NCI-H1694 (cell line): Measurements from ENCODE around the gene NPIPA8.
"Not testable (repeated sequence)": the region's sequence is repeated elsewhere in the genome, so short reads cannot be mapped to it uniquely, and the experiment has no call there.

ENCODE experiments used
- DNase-seq: peaks from one replicate; lab custom pipeline; 2025; lab: John Stamatoyannopoulos, UW

NPIPA8 gene

DNA sequence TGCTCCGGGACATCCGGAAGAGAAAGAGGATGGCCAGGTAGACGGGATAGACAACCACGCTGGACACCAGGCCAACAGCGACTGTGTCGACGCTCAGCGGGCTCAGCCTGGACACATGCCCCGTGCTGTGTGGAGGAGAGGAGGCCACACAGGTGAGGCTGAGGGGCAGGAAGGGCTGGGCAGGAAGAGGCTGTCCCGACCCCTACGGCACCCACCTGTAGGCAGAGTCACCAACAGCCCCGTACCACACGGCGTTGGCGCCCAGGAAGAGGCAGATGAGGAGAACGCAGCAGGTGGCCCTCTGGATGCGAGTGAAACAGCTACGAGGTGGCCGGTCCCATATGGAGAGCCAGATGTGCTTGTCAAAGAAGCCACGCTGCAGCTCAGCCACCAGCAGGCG is at the start of gene NPIPA8:
NPIPA8 (minus strand) TSS at position 101 of the 400 bp plus-strand sequence. CDS start 4,074 bp downstream, outside the sequence.
- not testable (repeated sequence) for DNase-seq

DNA sequence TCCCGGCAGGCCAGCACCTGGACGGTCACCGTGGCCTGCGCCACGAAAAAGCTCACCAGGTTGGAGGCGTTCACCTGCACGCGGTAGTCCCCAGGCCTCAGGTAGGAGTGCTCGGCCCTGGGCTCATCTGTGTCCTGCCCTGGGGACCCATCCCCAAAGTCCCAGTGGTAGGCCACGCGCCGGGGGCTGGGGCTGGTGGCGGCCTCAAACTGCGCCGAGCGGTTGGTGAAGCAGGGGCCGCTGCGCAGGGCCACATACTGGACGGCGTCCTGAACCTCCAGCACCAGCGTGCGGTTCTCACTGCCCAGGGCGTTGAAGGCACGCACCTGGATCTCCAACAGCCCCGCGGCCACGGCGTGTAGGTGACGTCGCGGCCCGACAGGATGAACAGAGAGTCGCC is 48.7 kb upstream of the NPIPA8 start:
- not testable (repeated sequence) for DNase-seq

DNA sequence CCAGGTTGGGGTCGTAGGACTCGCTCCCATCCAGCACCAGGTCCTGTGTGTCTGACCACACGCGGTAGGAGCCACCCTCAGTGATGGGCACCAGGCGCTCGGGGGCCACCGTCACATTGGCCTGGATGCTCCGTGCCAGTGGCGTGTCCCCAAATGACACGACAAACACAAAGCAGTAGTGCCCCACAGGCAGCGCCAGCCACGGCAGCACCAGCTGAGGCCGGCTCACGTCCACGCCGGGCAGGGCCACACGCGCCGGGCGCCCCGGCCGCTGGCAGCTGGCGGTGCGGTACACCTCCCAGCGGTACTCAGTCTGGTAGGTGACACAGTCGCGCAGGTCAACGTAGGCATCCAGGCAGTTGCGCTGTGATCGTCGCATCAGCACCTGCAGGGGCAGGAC is 48.3 kb upstream of the NPIPA8 start:
- DNase-seq = not testable (repeated sequence)

DNA sequence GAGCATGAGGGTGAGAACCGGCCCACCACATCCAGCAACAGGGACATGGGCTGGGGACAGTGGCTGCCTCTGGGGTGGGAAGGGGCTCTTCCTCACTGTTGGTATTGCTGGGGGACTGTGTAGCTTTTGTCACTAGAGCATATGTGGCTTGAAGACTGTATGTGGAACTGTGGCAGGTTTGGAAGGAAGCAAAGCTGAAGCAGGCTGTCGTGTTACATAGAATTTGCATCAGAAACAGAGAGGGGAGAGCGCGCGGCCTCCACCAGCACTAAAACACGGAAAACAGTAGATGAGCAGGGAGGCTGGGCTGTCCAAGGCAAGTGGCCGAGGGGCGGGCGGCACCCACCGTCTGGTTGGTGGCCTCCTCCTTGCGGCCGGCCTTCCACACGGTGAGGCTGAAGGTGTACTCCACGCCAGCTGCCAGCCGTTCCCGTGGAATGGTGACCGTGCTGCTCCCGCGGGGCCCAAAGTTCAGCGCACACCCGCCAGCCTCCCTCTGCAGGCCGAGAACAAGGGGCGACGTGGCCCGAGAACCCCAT is 47.6 kb upstream of the NPIPA8 start:
- not testable (repeated sequence) for DNase-seq

DNA sequence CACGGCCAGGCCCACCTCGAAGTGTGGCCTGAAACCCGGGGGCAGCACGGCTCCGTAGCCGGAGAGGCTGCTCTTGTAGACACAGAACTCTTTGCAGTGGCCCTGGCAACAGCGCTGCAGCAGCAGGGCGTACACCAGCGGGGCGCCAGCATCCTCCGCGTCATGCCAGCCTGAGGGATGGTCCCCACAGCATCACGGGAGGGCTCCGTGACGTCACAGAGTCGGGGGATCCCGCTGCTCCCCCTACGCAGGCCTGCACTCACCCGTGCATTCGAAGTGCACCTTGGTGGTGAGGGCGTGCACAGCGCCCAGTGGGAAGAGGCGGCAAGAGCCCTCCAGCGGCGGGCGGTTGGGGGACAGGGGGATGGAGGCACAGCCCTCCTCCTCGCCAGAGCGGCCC is 46.2 kb upstream of the NPIPA8 start:
- DNase-seq = not testable (repeated sequence)

DNA sequence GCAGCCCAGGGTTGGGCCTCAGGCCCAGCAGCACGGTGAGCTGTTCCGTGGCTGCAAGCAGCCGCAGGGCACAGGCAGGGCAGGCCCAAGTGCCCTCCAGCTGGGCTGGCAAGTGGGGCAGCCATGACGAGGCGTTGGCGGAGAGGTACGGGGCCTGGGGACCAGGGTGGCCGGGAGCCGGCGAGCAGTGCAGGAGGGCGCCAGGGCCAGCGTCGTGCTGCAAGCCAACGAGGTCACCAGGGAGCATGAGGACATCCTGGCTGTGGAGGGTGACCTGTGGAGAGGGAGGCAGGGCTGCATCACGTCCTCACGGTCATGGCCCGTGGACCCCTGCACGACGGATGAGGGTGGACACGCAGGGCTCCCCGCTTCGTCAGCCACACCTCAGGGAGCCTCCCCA is 11.2 kb upstream of the NPIPA8 start:
- not testable (repeated sequence) for DNase-seq

DNA sequence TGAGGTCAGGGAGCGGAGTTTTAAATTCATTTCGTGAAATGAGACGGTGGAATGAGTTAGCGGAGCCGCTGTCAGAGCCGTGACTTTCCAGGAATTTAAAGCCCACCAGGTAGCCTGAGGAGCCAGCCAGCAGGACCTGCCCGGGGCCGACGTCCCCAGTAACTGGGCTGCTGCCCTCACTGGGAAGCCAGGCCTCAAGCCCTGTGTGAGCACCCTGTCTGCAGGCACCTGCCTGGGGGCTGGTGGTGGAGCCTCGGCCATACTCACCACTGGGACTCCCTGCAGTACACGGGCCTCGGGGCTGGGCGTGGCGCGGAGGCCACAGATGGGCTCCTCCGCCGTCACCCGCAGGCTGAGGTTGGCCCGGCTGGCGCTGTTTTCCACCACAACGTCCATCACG is 10.5 kb upstream of the NPIPA8 start:
- DNase-seq = not testable (repeated sequence)

DNA sequence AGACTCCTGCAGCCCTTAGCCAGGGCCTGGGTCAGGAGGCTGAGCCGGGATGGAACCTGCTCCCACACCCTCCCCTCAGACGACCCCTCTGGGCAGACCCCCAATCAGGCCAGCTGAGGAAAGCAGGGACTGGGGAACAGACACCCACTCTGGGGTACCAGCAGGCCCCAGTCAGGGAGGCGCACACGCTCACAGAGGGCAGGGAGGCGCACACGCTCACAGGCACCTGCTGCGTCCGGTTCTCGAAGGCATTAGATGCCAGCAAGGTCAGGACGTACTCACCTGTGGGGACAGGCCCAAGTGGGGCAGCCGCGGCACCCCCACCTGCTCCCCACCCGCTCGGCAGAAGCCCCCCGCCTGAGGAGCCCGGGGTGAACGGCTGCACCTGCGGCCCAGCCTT is 8.1 kb upstream of the NPIPA8 start:
- not testable (repeated sequence) for DNase-seq

DNA sequence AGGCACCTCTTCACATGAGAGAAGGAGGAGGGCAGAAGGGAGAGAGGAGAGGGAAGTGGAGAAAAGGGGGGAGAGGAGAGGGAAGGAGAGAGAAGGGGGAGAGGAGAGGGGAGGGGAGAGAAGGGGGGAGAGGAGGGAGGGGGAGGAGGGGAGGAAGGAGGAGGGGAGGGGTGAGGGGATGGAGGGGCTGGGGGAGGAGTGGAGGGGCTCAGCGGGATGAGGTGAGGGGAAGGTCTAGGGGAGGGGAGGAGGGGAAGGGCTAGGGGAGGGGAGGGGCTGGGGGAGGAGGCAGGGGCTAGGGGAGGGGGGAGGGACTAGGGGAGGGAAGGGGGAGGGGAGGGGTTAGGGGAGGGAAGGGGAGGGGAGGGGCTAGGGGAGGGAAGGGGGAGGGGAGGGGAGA is 5.5 kb upstream of the NPIPA8 start:
- not testable (repeated sequence) for DNase-seq

DNA sequence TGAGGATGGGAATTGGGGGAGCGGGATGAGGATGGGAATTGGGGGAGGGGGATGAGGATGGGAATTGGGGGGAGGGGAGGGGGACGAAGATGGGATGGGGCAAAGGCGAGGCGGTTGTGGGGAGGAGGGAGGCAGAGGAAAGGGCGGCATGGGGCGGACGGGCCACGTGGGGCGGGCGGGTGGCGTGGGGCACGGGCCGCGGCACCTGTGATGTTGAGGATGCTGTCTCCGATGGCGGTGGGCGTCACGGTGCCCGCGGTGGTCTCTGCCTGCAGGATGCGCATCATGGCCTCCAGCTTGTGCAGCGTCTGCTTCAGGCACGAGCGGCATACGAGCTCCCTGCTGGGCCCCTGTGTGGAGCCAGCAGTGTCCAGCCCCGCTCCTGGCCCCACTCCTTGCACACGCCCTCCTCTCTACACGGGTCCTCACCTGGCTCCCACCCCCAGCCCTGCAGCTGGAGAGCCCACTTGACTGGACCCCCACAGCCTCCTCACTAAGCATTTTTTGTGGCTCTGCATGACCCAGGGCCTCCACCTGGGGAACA is 5.0 kb upstream of the NPIPA8 start:
- DNase-seq = not testable (repeated sequence)

DNA sequence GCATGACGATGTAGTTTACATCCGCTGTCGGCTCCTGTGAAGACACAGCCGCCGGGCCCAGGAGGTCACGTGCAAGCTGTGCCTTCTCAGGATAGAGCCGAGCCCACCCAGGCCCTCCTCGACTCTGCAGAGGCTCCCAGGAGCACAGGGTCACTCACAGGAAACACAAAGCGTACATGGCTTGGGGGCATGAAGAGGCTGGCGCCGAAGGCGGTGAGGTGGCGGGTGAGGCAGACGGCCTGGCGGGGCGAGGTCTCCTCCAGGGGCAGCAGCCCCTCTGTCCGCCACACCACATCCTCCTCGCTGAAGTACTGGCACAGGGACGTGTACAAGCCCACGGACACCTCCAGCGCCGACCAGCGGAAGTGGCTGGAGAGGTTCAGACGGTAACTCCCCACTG is 2.7 kb upstream of the NPIPA8 start:
- DNase-seq = not testable (repeated sequence)

DNA sequence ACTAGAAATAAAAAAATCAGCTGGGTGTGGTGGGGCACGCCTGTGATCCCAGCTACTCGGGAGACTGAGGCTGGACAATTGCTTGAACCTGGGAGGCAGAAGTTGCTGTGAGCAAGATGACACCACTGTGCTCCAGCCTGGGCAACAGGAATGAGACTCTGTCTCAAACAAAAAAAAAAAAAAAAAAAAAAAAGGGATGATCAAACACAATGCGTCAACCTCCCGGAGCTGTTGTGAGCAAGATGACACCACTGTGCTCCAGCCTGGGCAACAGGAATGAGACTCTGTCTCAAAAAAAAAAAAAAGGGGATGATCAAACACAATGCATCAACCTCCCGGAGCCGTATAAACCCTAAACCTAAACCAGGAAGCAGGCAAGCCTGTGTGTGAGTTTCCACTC is 24.7 kb downstream of the NPIPA8 start:
- not testable (repeated sequence) for DNase-seq

DNA sequence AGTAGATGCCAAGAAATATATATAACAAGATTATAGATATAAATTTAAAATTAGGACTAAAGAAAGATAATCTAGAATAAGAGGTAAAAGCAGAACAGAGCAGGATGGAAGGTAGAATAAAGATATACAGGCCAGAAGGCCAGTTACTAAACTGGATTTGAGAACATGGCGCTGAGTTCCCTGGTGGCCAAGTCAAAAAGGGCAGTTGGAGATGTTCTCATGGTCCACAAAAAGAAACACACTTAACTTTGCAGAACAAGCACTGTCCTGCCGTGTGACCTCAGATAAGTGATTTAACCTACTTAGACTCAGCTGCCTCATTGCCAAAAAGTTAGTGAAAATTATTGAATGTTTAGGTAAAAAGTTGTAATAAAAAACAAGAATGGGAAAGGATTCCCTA is 27.4 kb downstream of the NPIPA8 start:
- DNase-seq = not testable (repeated sequence)

DNA sequence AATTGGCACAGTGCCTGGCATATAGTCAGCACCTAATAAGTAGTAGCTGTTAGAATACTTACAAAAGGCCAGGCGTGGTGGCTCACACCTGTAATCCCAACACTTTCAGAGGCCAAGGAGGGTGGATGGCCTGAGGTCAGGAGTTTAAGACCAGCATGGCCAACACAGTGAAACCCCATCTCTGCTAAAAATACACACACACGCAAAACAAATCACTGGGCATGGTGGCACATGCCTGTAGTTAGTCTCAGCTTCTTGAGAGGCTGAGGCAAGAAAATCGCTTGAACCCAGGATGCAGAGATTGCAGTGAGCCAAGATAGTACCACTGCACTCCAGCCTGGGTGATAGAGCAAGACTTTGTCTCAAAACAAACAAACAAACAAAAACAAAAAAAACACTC is 29.3 kb downstream of the NPIPA8 start:
- not testable (repeated sequence) for DNase-seq

DNA sequence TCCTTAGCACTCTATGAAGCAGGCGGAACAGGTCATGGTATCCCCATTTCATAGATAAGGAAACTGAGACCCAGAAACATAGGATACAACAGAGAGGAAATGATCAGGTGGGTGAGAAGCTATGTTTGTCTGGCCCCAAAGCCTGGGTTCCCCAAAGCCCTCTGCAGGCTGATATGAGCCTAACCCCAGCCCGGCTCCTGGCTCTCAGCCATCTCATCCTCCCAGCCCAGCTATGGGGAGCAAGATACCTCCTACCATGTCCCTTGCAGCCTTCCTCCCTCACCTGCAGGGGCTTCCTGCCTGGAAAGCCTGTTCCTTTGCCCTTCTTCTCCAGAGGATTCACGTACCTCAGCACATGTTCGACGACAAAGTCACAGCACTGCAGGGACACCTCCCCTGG is 30.5 kb downstream of the NPIPA8 start:
- not testable (repeated sequence) for DNase-seq

DNA sequence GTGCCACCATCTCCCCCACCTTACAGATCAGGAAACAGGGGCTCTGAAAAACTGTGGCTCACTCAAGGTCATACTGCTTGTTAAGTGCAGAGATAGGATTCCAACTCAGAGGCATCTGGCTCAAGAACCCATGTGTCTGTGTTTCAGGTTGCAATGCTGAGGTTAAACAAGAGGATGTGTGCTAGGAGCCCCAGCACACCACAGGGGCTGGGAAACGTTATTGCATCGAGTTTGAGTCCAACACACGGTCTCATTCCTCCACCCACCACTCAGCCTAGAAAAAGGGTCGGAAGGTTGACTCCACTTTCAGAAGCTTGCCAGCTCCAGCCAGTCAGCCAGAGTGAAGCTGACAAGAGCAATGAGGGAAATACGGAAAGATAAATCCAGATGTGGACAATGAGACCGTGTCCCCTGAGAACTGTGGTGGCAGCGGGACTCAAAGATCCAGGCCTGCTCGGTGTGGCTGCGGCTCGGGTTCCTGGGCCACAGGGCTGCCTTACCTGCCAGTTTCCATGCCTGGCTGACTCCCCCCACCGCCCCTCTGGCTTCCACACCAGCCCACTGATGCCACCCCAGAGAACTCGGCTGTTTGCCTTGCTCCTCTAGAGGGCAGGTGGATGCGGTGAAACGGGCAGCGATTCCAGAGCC is 33.4 kb downstream of the NPIPA8 start:
- not testable (repeated sequence) for DNase-seq

DNA sequence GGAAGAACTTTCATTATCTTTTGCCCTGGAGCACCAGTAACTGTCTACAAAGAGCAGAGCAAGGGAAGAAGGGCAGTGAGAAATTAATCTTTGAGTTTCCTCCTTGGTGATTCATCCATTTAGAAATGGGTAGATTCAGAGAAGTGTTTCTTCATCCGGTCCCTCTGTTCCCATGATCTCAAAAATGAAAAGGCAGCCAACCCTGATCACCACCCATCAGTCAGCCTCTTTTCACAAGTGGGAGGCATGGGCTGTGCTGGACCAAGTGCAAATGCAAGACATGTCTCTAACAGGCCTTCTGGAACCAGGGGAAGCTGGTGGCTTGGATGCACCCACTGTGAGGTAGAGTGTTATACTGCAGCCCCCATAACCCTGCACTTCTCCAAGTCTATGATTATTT is 38.8 kb downstream of the NPIPA8 start:
- DNase-seq = not testable (repeated sequence)

DNA sequence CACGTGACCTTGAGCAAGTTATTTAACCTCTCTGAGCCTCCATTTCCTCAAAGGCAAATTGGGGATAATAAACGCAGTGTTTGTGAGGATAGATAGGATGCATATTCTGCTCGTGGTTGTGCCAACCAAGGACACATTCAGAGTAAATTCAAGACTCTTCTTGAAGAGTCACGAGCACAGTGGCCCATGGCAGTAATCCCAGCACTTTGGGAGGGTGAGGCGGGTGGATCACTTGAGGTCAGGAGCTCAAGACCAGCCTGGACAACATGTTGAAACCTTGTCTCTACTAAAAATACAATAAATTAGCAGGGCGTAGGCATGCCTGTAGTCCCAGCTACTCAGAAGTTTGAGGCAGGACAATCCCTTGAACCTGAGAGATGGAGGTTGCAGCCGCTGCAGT is 39.6 kb downstream of the NPIPA8 start:
- DNase-seq = not testable (repeated sequence)

DNA sequence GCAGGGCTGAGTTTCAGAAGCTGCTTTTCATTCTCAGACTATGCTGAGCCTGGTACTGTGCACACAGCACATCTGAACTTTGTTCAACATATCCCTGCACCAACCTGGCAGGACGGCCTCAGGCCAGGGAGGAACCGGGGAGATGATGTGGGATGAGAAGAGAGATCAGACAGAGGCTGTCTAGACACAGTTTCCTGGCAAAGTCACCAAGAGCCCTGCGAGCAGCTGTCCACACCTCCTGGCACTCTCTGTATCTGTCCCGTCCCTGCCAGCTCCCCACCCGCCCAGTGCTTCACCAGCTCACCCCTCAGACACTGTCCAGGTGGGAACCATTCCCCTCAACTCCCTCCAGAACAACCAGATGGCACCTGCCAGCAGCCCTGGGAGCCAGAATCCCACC is 42.2 kb downstream of the NPIPA8 start:
- DNase-seq = not testable (repeated sequence)

DNA sequence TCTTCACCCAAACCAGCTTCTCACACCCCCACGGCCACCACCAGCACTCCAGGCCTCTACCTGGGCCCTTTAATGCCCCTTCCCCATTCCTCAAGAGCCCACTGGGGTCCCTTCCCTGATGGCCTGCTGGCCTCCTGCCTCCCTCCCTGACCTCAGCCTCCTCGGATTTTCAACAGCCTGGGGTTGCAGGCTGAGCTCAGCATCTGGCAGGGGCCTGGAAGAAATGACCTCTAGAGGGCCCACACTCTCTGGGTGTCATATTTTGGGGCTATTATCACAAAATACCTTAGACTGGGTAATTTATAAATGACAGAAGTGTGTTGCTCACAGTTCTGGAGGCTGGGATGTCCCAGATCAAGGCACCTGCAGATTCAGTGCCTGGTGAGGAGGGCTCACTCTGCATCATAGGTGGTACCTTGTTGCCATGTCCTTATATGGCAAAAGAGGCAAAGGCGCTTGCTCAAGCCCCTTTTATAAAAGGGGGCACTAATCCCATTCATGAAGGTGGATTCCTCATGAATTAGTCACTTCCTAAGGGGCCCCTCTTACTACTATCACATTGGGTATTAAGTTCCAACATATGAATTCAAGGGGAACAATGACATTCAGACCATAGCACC is 43.1 kb downstream of the NPIPA8 start:
- not testable (repeated sequence) for DNase-seq

DNA sequence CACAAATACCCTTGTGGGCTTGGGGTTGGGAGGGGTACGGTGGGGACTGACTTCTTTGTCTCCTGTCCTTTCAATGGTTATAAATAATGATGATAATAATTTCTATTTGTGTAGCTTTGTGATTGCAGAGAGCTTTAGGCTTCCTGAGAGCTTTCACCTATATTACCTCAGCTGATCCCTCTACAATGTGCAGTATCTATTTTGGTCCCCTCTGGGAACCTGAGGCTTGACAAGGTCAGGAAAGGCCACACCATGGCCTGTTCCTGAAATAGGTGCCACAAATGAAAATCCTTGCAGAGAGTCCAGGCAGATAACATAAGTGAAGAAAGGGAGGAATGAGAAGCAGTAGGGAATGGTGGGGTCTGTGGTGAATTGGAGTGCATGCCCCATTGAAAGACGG is 45.6 kb downstream of the NPIPA8 start:
- not testable (repeated sequence) for DNase-seq

DNA sequence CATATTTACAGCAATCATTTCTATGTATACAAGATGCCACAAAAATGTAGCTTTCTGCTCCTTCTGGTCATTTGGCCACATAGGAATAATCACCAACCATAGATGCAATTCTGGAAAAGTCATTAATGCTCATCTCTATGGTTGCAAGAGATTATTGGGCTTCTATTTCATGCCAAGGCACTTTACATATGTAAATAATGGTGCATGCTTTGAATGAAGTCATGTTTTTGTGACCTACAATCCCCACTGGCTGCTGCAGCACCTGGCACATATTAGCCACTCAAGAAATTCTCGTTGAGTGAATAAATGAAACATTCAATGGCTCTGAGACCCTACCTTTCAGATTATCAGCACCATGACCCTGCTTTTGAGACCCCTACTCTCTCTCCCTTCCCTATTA is 50.2 kb downstream of the NPIPA8 start:
- DNase-seq = not testable (repeated sequence)

DNA sequence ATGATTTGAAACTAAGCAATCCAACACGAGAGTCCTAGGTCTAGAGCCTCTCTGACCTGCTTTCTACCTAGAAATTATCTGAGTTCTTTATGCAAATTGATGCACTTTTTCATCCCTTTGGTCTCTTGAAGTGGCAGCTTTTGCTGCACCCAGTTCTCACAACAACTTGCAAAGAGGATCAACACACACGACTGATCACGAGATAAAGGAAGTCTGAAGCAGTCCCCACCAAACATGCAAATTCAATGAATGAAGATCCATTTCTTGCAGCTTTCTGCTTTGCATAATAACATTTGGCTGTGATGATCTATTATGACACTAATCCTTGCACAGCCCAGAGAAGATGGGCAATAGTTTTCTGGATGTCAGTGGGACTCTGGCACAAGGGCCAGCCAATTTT is 56.2 kb downstream of the NPIPA8 start:
- DNase-seq = not testable (repeated sequence)
